H9 (cell line): ENCODE measurements around the gene PLAAT3. TPM values are rescaled to one million over a fixed set of nuclear protein-coding genes. Genes with fewer than 3 reads are reported as not detected.

ENCODE experiments used
- DNase-seq: peaks from one replicate; pipeline ENCODE4 v3.0.0-alpha.2; 2017
- H2AFZ ChIP-seq: one replicate; pipeline ENCODE4 v1.6.1; 2013; ENCODE audit warnings: mild to moderate bottlenecking, low read length, control low read depth, moderate library complexity
- H2AK5ac ChIP-seq: 2 replicates; pipeline ENCODE4 v1.6.1; 2013; ENCODE audit warnings: low read length, control low read depth, mixed read lengths; ENCODE audit not compliant: insufficient read length
- H2BK120ac ChIP-seq: one replicate; pipeline ENCODE4 v1.6.1; 2013; ENCODE audit warnings: low read depth, mild to moderate bottlenecking, low read length, control low read depth, inconsistent platforms; ENCODE audit not compliant: poor library complexity, severe bottlenecking
- H2BK12ac ChIP-seq: 2 replicates; pipeline ENCODE4 v1.6.1; 2013; ENCODE audit warnings: low read length, control low read depth, mixed read lengths, low read depth; ENCODE audit not compliant: insufficient read length
- H2BK15ac ChIP-seq: 2 replicates; pipeline ENCODE4 v1.6.1; 2013; ENCODE audit warnings: low read depth, low read length, control low read depth
- H2BK20ac ChIP-seq: one replicate; pipeline ENCODE4 v1.6.1; 2013; ENCODE audit warnings: low read depth, mild to moderate bottlenecking, low read length, control low read depth, inconsistent platforms; ENCODE audit not compliant: poor library complexity, severe bottlenecking
- H2BK5ac ChIP-seq: 2 replicates; pipeline ENCODE4 v1.6.1; 2013; ENCODE audit warnings: low read length, control low read depth, mixed read lengths; ENCODE audit not compliant: insufficient read length
- H3K14ac ChIP-seq: 2 replicates; pipeline ENCODE4 v1.6.1; 2013; ENCODE audit warnings: low read length, control low read depth; ENCODE audit not compliant: insufficient read depth
- H3K18ac ChIP-seq: 2 replicates; pipeline ENCODE4 v1.6.1; 2013; ENCODE audit warnings: low read depth, mild to moderate bottlenecking, mixed read lengths, low read length, control low read depth; ENCODE audit not compliant: insufficient read length
- H3K23ac ChIP-seq: 2 replicates; pipeline ENCODE4 v1.6.1; 2013; ENCODE audit warnings: low read length, control low read depth, mixed read lengths, low read depth; ENCODE audit not compliant: insufficient read length
- H3K23me2 ChIP-seq: 2 replicates; pipeline ENCODE4 v1.6.1; 2013; ENCODE audit warnings: low read depth, mild to moderate bottlenecking, mixed read lengths, low read length, control low read depth; ENCODE audit not compliant: insufficient read length, poor library complexity, severe bottlenecking
- H3K27ac ChIP-seq: 2 replicates; pipeline ENCODE4 v1.5.1; 2013; ENCODE audit warnings: low read length, control low read depth, mixed read lengths, low read depth; ENCODE audit not compliant: insufficient read length
- H3K27me3 ChIP-seq: 2 replicates; pipeline ENCODE4 v1.6.1; 2013; ENCODE audit warnings: low read length, control low read depth, inconsistent platforms; ENCODE audit not compliant: insufficient read depth
- H3K4ac ChIP-seq: 2 replicates; pipeline ENCODE4 v1.6.1; 2013; ENCODE audit warnings: low read depth, mild to moderate bottlenecking, control low read depth, inconsistent platforms, low read length, moderate library complexity
- H3K4me1 ChIP-seq: 2 replicates; pipeline ENCODE4 v1.6.1; 2013; ENCODE audit warnings: low read length, control low read depth, inconsistent platforms; ENCODE audit not compliant: insufficient read depth
- H3K4me2 ChIP-seq: 2 replicates; pipeline ENCODE4 v1.6.1; 2013; ENCODE audit warnings: low read length, control low read depth, mixed read lengths; ENCODE audit not compliant: insufficient read length, insufficient read depth
- H3K56ac ChIP-seq: 2 replicates; pipeline ENCODE4 v1.6.1; 2013; ENCODE audit warnings: low read depth, mild to moderate bottlenecking, mixed read lengths, low read length, control low read depth; ENCODE audit not compliant: insufficient read length
- H3K79me1 ChIP-seq: 2 replicates; pipeline ENCODE4 v1.6.1; 2013; ENCODE audit warnings: low read depth, mild to moderate bottlenecking, moderate library complexity, low read length, control low read depth, inconsistent platforms; ENCODE audit not compliant: insufficient read depth, poor library complexity, severe bottlenecking
- H3K79me2 ChIP-seq: 2 replicates; pipeline ENCODE4 v1.6.1; 2013; ENCODE audit warnings: low read length, control low read depth, inconsistent platforms; ENCODE audit not compliant: insufficient read depth
- H3K9ac ChIP-seq: 2 replicates; pipeline ENCODE4 v1.6.1; 2013; ENCODE audit warnings: low read length, control low read depth, mixed read lengths; ENCODE audit not compliant: insufficient read length; ENCODE audit errors: extremely low read depth
- H3K9me3 ChIP-seq: one replicate; pipeline ENCODE4 v1.6.1; 2013; ENCODE audit warnings: low read depth, low read length, inconsistent platforms; ENCODE audit not compliant: control insufficient read depth
- H3T11ph ChIP-seq: one replicate; pipeline ENCODE4 v1.6.1; 2013; ENCODE audit warnings: mild to moderate bottlenecking, low read length, control low read depth, inconsistent platforms
- H4K20me1 ChIP-seq: one replicate; pipeline ENCODE4 v1.6.1; 2013; ENCODE audit not compliant: control insufficient read depth, insufficient read length, insufficient read depth
- H4K5ac ChIP-seq: 2 replicates; pipeline ENCODE4 v1.6.1; 2013; ENCODE audit warnings: low read depth, mild to moderate bottlenecking, mixed read lengths, low read length, control low read depth; ENCODE audit not compliant: insufficient read length
- H4K8ac ChIP-seq: replicated peaks from 2 replicates; pipeline ENCODE4 v1.6.1; 2013; ENCODE audit warnings: low read length, control low read depth, mixed read lengths, low read depth; ENCODE audit not compliant: insufficient read length
- H4K91ac ChIP-seq: 2 replicates; pipeline ENCODE4 v1.6.1; 2013; ENCODE audit warnings: low read depth, mild to moderate bottlenecking, moderate library complexity, mixed read lengths, low read length, control low read depth; ENCODE audit not compliant: insufficient read length
- H3K27ac Mint-ChIP-seq, 3 experiments: 2 replicates in 2 of 3; 3 replicates in 1 of 3; pipeline ENCODE4 v1.8.0; 2020 to 2021; ENCODE audit warnings: mixed read lengths in 3 of 3, mild to moderate bottlenecking in 1 of 3, moderate library complexity in 1 of 3
- H3K27me3 Mint-ChIP-seq: 2 replicates; pipeline ENCODE4 v1.8.0; 2021; ENCODE audit warnings: low read depth, mild to moderate bottlenecking, moderate library complexity, mixed read lengths
- H3K36me3 Mint-ChIP-seq, 3 experiments: 2 replicates in 2 of 3; 3 replicates in 1 of 3; pipeline ENCODE4 v1.8.0; 2020 to 2021; ENCODE audit warnings: low read depth in 3 of 3, mixed read lengths in 3 of 3; ENCODE audit not compliant: insufficient read depth in 1 of 3
- H3K4me1 Mint-ChIP-seq, 2 experiments: 2 replicates each; pipeline ENCODE4 v1.8.0; 2020; ENCODE audit warnings: mixed read lengths in 2 of 2
- H3K4me3 Mint-ChIP-seq, 2 experiments: 2 replicates in 1 of 2; 3 replicates in 1 of 2; pipeline ENCODE4 v1.8.0; 2020 to 2021; ENCODE audit warnings: mild to moderate bottlenecking in 2 of 2, mixed read lengths in 2 of 2, moderate library complexity in 1 of 2
- H3K9me3 Mint-ChIP-seq, 2 experiments: 2 replicates in 1 of 2; 3 replicates in 1 of 2; pipeline ENCODE4 v1.8.0; 2020; ENCODE audit warnings: mild to moderate bottlenecking in 2 of 2, mixed read lengths in 2 of 2, moderate library complexity in 1 of 2
- CTCF ChIP-seq: fragments of 200-600 bp; sonication (generic); conservative IDR thresholded peaks from 3 replicates; pipeline ENCODE4 v1.8.0; 2021; ENCODE audit warnings: antibody characterized with exemption, mild to moderate bottlenecking
- WGBS: extraction: QIAGEN DNeasy Blood & Tissue Kit; methylation state at CpG from one replicate; pipeline ENCODE4 v1.1.7; 2013; ENCODE audit warnings: missing lambda C conversion rate, low lambda C conversion rate, mixed read lengths; ENCODE audit not compliant: insufficient read length; ENCODE audit errors: extremely low coverage; 5-methylcytosine and 5-hydroxymethylcytosine counted together
- total RNA-seq: library from RNA; stranded (reverse); gene quantifications from 2 replicates; pipeline ENCODE4 v1.2.1, GENCODE V29; 2021

The PLAAT3 gene
- total RNA-seq, 1 experiment from 2014 or later = 188 TPM

- Histone ChIP-seq H3K79me2 (0 out of 2 replicates have a peak, but pooled peaks cover 1% of the 10 kb centered on the region), H2BK5ac (no peak overlapping the region), H3K4me1 (peaks cover 2% of the 10 kb centered on the region; the same call in 1 of the 2 replicates), H3K18ac (no peak overlapping the region), H2BK15ac (no peak overlapping the region), H4K91ac (no peak overlapping the region), H4K5ac (peak overlapping the region; percentile 65), H2BK12ac (no peak overlapping the region), H3T11ph (no peak overlapping the region), H3K27me3 (no peaks in the 10 kb centered on the region), H2AFZ (no peak overlapping the region), H3K56ac (no peak overlapping the region), H3K9me3 (no peaks in the 10 kb centered on the region), H3K79me1 (no peaks in the 10 kb centered on the region), H4K8ac (no peak overlapping the region), H3K23ac (no peak overlapping the region), H3K14ac (no peak overlapping the region), H3K4me2 (no peak overlapping the region), H2BK20ac (no peak overlapping the region), H4K20me1 (no peaks in the 10 kb centered on the region), H3K27ac (no peak overlapping the region), H2BK120ac (no peak overlapping the region), H2AK5ac (no peak overlapping the region), H3K9ac (no peak overlapping the region), H3K23me2 (no peaks in the 10 kb centered on the region), H3K4ac (no peak overlapping the region)
- H3K36me3 Mint-ChIP-seq = peaks cover 20 to 53% (median 35%) of the 10 kb centered on the region in 3 experiments
- DNase-seq = peak; percentile 67
- H3K9me3 Mint-ChIP-seq = no peaks in the 10 kb centered on the region
- H3K4me3 Mint-ChIP-seq = no peak overlapping the region
- H3K27ac Mint-ChIP-seq = peak overlapping the region in 2 of 3 experiments; percentile 0 to 8; a peak in 2 of 7 replicates
- TF ChIP-seq CTCF = peak; percentile 97
- 100% methylated on average over 1 of the region's 10 CpGs for WGBS
- no peaks in the 10 kb centered on the region for H3K27me3 Mint-ChIP-seq
- H3K4me1 Mint-ChIP-seq = peaks cover 3% of the 10 kb centered on the region in 2 experiments
Observed at GRCh38 chr11:63635762-63636465, 21.7 kb upstream of the PLAAT3 start.
